Hepatocyte (in vitro differentiated cells): ENCODE results near the gene MYO1E.

ENCODE experiments used
- EZH2 ChIP-seq: fragments of 200-600 bp; sonication (generic); IDR thresholded peaks from 2 replicates; pipeline ENCODE4 v1.6.1; 2016; ENCODE audit warnings: antibody characterized with exemption, mild to moderate bottlenecking, borderline replicate concordance
- TF ChIP-seq, protein P1 (sequence below): fragments of 200-600 bp; sonication (generic); IDR thresholded peaks from 2 replicates; pipeline ENCODE4 v1.5.1; 2016; ENCODE audit warnings: antibody characterized with exemption, mild to moderate bottlenecking; ENCODE audit not compliant: poor library complexity

DNA sequence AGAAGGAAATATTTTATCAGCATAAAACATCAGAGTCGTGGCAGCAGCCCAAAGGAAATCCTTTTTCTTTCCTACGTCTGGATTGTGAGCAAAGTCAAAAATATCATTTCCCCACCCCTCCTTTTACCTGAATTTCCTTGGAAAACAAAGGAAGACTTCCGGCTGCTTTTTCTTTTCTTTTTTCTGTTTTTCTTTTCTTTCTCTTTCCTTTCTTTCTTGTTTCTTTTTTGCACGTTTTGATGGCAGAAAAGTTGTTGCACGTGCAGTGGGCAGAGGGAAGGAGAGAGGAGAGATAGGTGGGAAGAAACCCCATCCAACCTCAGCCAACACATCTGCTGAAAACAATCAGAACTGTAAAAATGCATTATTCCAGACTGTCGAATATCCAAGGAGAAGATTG, 544 bp upstream of the MYO1E start:
- TF ChIP-seq, protein P1, sequence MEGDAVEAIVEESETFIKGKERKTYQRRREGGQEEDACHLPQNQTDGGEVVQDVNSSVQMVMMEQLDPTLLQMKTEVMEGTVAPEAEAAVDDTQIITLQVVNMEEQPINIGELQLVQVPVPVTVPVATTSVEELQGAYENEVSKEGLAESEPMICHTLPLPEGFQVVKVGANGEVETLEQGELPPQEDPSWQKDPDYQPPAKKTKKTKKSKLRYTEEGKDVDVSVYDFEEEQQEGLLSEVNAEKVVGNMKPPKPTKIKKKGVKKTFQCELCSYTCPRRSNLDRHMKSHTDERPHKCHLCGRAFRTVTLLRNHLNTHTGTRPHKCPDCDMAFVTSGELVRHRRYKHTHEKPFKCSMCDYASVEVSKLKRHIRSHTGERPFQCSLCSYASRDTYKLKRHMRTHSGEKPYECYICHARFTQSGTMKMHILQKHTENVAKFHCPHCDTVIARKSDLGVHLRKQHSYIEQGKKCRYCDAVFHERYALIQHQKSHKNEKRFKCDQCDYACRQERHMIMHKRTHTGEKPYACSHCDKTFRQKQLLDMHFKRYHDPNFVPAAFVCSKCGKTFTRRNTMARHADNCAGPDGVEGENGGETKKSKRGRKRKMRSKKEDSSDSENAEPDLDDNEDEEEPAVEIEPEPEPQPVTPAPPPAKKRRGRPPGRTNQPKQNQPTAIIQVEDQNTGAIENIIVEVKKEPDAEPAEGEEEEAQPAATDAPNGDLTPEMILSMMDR, result no peak
- TF ChIP-seq EZH2, result no peak
